Calu3 (cell line): ENCODE results near the gene MED27. TPM values are rescaled to one million over a fixed set of nuclear protein-coding genes. Genes with fewer than 3 reads are reported as not detected.

ENCODE experiments used
- BruUV-seq: library from RNA; stranded (reverse); fragments of 400-500 nt; replicated peaks from 2 replicates; lab custom pipeline; 2021; lab: Mats Ljungman, UMichigan
- CTCF ChIA-PET: fragments of 300-600 bp; sonication (Branson Sonifier 250); formaldehyde crosslinking; loops from one replicate; lab custom pipeline; 2022; ENCODE audit warnings: antibody characterized with exemption; lab: Charles Lee
- DNase-seq: peaks from one replicate; pipeline ENCODE4 v3.0.0; 2022
- H3K27ac Mint-ChIP-seq: one replicate; pipeline ENCODE4 v1.8.0; 2022; ENCODE audit warnings: mixed read lengths; ENCODE audit not compliant: unreplicated experiment
- H3K27me3 Mint-ChIP-seq: one replicate; pipeline ENCODE4 v1.8.0; 2022; ENCODE audit warnings: mixed read lengths; ENCODE audit not compliant: unreplicated experiment
- H3K36me3 Mint-ChIP-seq: one replicate; pipeline ENCODE4 v1.8.0; 2022; ENCODE audit warnings: mild to moderate bottlenecking, moderate library complexity, mixed read lengths; ENCODE audit not compliant: insufficient read depth, unreplicated experiment
- H3K4me1 Mint-ChIP-seq: one replicate; pipeline ENCODE4 v1.8.0; 2022; ENCODE audit warnings: mild to moderate bottlenecking, low read depth, mixed read lengths; ENCODE audit not compliant: unreplicated experiment
- H3K4me3 Mint-ChIP-seq: one replicate; pipeline ENCODE4 v1.8.0; 2022; ENCODE audit warnings: mild to moderate bottlenecking, low read depth, moderate library complexity, mixed read lengths; ENCODE audit not compliant: unreplicated experiment
- H3K9me3 Mint-ChIP-seq: one replicate; pipeline ENCODE4 v1.8.0; 2022; ENCODE audit warnings: low read depth, mixed read lengths; ENCODE audit not compliant: unreplicated experiment
- CTCF ChIP-seq: fragments of 200-600 bp; IDR thresholded peaks from one replicate; pipeline ENCODE4 v1.8.0; 2022; ENCODE audit warnings: antibody characterized with exemption; ENCODE audit not compliant: unreplicated experiment
- intact Hi-C: fragments of 100-400 bp; cut with micrococcal nuclease; formaldehyde crosslinking; loops from one replicate; pipeline ENCODE4 v1.10.0; 2022; ENCODE audit not compliant: unreplicated experiment
- total RNA-seq: library from RNA; stranded (reverse); gene quantifications from 2 replicates; pipeline ENCODE4 v1.2.3, GENCODE V29; 2022

MED27 gene
- total RNA-seq, 1 experiment from 2014 or later: 19.3 TPM

- no peak for DNase-seq
- no TSS peak for BruUV-seq
- intact Hi-C loops: no loop called here
- H3K27ac Mint-ChIP-seq: no peak overlapping the region
- CTCF ChIA-PET: interaction anchor here (0.6 kb wide), 1 partner anchor 15 kb away, joined by 3 read pairs; no protein-coding TSS in a partner anchor
- no peaks in the 10 kb centered on the region for H3K27me3 Mint-ChIP-seq
- no peak for TF ChIP-seq CTCF
- no peaks in the 10 kb centered on the region for H3K36me3 Mint-ChIP-seq
- peaks cover 5% of the 10 kb centered on the region for H3K9me3 Mint-ChIP-seq
- H3K4me3 Mint-ChIP-seq: no peak overlapping the region
- H3K4me1 Mint-ChIP-seq: no peaks in the 10 kb centered on the region
Observed at GRCh38 chr9:131912671-131913070, 167.0 kb downstream of the MED27 start.

- H3K27me3 Mint-ChIP-seq: no peaks in the 10 kb centered on the region
- CTCF ChIA-PET: interaction anchor here (0.6 kb wide), 1 partner anchor 15 kb away, joined by 3 read pairs; no protein-coding TSS in a partner anchor
Observed at GRCh38 chr9:131912069-131912468, 167.6 kb downstream of the MED27 start.

GRCh38 chr9:131910572-131910971 lies 169.1 kb downstream of the MED27 start:
- intact Hi-C loops: no loop called here
- no peaks in the 10 kb centered on the region for H3K36me3 Mint-ChIP-seq
- peaks cover 5% of the 10 kb centered on the region for H3K9me3 Mint-ChIP-seq
- CTCF ChIA-PET: interaction anchor here (0.6 kb wide), 1 partner anchor 801 kb away, joined by 3 read pairs; no protein-coding TSS in a partner anchor
- H3K27me3 Mint-ChIP-seq: no peaks in the 10 kb centered on the region
- no TSS peak for BruUV-seq
- no peak overlapping the region for H3K4me3 Mint-ChIP-seq
- TF ChIP-seq CTCF: no peak
- no peak overlapping the region for H3K27ac Mint-ChIP-seq
- H3K4me1 Mint-ChIP-seq: no peaks in the 10 kb centered on the region
- DNase-seq: no peak

More at GRCh38 chr9:131912069-131912468, 167.6 kb downstream of the MED27 start:
- DNase-seq: no peak
- Mint-ChIP-seq H3K9me3 (peaks cover 5% of the 10 kb centered on the region), H3K27ac (no peak overlapping the region), H3K4me3 (no peak overlapping the region), H3K36me3 (no peaks in the 10 kb centered on the region), H3K4me1 (no peaks in the 10 kb centered on the region)
- BruUV-seq: no TSS peak
- TF ChIP-seq CTCF: no peak
- intact Hi-C loops: no loop called here

GRCh38 chr9:131905144-131905543 lies 174.5 kb downstream of the MED27 start:
- CTCF ChIA-PET: no interaction called here
- H3K27ac Mint-ChIP-seq: no peak overlapping the region
- H3K4me1 Mint-ChIP-seq: no peaks in the 10 kb centered on the region
- no peak for DNase-seq
- TF ChIP-seq CTCF: no peak
- intact Hi-C loops: no loop called here
- H3K9me3 Mint-ChIP-seq: no peaks in the 10 kb centered on the region
- H3K27me3 Mint-ChIP-seq: no peaks in the 10 kb centered on the region
- no peak overlapping the region for H3K4me3 Mint-ChIP-seq
- no TSS peak for BruUV-seq
- no peaks in the 10 kb centered on the region for H3K36me3 Mint-ChIP-seq
